Activated CD8-positive, alpha-beta memory T cell treated with anti-CD3 and anti-CD28 coated beads, Interleukin-2, amount 50 U/mL, for 1 hour (primary cell): Measurements from ENCODE around the gene ERP44.
"Not testable (repeated sequence)": the region's sequence is repeated elsewhere in the genome, so short reads cannot be mapped to it uniquely, and the experiment has no call there.

ENCODE experiments used
- DNase-seq: peaks from one replicate; pipeline ENCODE4 v3.0.0-alpha.2; 2020; ENCODE audit errors: extremely low read depth

ERP44 gene

DNA sequence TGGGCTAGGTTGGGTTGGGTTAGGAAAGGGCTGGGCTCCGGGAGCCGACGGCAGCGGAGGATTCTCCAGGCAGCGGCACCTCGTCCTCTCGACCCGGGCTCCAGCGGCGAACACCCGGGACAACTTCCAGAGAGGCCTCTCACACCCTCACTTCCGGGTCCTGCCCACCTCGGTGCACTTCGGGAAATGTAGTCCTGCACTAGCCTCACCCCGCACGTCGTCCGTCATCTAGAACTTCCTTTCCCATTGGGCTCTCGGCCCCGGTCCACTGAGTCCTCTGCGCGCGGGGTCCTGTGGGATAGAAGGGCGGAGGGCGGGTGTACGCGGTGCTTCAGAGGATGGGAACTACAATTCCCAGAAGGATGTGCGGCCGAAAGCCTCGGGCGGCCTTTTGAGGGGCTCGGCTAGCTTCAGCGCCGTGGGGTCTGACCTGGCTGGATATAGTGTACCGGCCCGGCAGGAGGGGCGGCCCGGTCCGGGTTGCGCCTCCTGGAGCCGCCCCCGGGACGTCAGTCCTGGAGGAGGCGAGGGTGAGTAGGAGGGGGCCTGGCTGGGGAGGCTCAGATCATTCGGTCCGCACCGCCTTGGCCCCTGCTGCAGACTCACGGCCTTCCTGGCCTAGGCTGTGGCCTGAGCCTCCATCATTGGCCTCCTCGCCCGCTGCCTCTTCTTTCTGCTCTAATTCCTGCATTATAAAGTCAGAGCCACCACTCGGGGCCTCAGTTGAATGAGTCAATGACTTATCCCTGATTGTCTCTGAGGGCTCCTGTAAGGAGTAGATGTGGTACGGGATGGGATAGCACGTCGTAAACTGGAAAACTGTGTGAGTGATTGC is at the start of gene ERP44, which contains the start of gene INVS:
ERP44 (minus strand) TSS at position 114 of the 835 bp plus-strand sequence. CDS start 160 bp downstream, outside the sequence.
INVS (plus strand) TSS at position 357 of the 835 bp plus-strand sequence. CDS start 5,279 bp downstream, outside the sequence.
- peak; percentile 95 for DNase-seq

DNA sequence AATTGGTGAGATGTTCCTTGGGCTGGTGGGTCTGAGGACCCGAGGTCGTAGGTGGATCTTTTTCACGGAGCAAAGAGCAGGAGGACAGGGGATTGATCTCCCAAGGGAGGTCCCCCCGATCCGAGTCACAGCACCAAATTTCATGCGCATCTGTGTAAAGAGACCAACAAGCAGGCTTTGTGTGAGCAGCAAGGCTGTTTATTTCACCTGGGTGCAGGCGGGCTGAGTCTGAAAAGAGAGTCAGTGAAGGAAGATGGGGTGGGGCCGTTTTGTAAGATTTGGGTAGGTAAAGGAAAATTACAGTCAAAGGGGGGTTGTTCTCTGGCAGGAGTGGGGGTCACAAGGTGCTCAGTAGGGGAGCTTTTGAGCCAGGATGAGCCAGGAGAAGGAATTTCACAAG is 47.2 kb upstream of the ERP44 start:
- DNase-seq, result not testable (repeated sequence)

- not testable (repeated sequence) for DNase-seq
Observed at GRCh38 chr9:100145167-100145934, 46.6 kb upstream of the ERP44 start.

DNA sequence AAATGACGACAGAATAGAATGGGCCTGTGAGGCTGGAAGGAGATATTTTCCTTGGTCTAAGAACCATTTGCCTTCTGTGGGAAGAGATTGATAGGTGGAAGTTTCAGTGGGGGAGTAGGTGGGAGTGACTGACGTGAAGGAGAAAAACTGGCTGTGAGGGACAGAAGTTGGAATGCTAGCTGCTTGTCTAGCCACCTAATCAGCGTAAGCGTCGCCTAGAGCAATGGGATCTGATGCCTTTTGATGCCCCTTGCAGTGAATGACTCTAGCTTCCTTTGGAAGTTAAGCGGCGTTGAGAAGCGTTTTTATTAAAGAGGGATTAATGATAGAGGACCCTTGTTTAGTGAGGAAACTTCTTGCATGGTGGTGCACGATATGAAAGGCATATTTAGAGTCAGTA is 43.1 kb upstream of the ERP44 start:
- DNase-seq, result not testable (repeated sequence)

GRCh38 chr9:100140303-100140702 is 41.5 kb upstream of the ERP44 start:
- not testable (repeated sequence) for DNase-seq

DNA sequence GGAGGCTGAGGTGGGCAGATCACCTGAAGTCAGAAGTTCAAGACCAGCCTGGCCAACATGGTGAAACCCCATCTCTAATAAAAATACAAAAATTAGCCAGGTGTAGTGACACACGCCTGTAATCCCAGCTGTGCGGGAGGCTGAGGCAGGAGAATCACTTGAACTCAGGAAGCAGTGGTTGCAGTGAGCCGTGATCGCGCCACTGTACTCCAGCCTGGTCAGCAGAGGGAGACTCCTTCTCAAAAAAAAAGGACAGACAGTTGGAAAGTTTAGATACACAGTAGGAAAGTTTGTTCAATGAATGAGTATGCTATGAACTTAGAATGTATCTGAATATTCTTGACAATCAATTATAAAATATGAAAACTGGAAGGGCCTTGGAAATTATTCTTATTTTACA is 38.0 kb upstream of the ERP44 start:
- not testable (repeated sequence) for DNase-seq

DNA sequence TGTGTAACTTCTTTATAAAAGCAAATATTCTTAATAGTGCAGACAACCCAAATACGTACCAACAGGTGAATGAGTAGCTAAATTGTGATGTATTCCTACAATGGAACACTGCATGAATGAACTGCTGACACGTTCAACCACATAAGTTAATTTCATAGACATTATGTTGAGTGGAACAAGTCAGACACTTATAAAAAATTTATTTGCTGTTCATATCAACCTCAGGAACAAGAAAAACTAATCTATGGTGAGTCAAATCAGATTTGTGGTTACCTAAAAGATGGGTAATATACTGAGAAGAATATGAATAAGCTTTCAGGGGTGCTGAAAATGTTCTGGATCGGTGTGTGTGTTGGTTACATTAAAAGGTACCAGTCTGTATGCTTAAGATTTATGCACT is 35.9 kb upstream of the ERP44 start:
- DNase-seq, result no peak

- no peak for DNase-seq
Observed at GRCh38 chr9:100131875-100132430, 33.2 kb upstream of the ERP44 start.

DNA sequence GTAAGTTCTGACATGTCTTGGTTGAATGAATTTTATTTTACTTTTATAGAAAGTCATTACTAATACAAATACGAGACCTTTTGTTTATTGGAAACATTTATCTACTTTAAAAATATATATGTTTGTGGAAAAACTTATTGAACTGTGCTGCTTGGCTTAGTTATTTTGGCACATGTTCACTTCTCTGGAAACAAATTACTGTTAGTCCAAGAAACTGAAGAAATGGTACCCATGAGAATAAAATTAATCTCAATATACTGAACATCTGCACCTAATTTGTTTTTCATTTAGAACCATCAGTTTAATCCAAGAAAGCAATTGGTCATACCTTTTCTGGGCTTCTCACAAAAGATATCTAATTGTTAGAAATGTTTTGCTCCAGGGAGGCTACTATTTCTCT is 32.4 kb upstream of the ERP44 start:
- DNase-seq, result no peak

GRCh38 chr9:100129772-100130171 is 31.0 kb upstream of the ERP44 start:
- DNase-seq, result no peak

- no peak for DNase-seq
Observed at GRCh38 chr9:100126423-100126822, 27.6 kb upstream of the ERP44 start.

GRCh38 chr9:100125910-100126309 is 27.1 kb upstream of the ERP44 start:
- DNase-seq, result no peak

DNA sequence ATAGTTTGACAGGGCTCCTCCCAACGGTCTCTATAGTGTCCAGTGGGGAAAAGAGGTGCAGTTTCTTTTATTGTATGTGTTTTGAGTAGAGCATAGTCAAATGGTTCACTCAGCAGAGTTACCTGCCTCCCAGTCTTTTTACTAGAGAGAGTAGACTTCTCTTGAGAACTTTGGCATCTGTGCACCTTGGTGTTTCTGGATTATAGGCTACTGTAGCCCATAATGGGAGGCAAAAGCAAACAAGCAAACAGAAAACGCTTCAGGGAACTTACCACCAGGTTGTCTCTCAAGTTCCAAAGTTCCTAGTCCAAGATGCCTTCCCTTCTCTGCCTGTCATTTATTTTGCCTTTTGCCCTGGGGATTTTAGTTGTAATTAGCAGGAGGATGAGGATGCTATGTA is 26.4 kb upstream of the ERP44 start:
- no peak for DNase-seq

GRCh38 chr9:100120286-100120685 is 21.5 kb upstream of the ERP44 start:
- DNase-seq, result no peak

- DNase-seq, result no peak
Observed at GRCh38 chr9:100117316-100117715, 18.5 kb upstream of the ERP44 start.

GRCh38 chr9:100112677-100113336 is 14.0 kb upstream of the ERP44 start:
- DNase-seq, result no peak

GRCh38 chr9:100111235-100111634 is 12.4 kb upstream of the ERP44 start:
- no peak for DNase-seq

DNA sequence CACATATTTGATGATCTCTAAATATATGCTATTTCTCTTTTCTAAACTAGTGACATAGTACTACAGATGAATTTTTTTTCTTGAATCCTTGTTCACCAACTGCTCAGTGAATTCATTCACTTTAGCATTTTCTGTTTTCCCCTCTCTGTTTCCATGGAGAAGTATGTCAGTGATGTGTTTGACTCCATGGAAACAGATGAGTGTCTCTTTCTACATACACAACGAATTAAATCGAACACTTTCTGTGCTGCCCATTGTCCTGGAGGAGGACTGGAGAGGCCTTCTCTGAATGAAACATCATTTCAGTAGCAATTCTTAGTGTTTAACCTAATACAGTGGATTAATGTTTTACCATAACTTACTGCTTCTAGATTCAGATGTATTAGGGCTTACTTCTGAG is 9.8 kb upstream of the ERP44 start:
- DNase-seq, result no peak

DNA sequence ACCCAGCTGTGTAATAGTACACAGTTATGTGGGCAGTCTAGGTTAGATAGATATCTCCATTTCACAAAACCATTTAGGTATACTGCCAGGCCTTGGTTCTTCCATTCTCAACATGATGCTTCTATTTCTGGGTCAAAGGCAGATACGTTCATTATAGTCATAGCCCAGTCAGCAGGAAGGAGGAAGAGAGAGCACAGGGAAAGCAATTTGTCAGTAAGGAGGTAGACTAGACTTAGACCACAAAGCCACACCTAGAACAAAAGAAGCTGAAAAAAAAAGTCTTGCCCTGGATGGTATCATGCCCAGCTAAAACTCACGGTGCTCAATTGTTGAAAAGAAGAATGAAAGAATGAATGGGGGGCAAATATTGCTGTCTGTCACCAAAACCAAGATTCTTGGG is 7.8 kb upstream of the ERP44 start:
- no peak for DNase-seq

GRCh38 chr9:100105861-100106260 is 7.1 kb upstream of the ERP44 start:
- DNase-seq, result no peak

- DNase-seq, result no peak
Observed at GRCh38 chr9:100104314-100104713, 5.5 kb upstream of the ERP44 start.

- DNase-seq, result no peak
Observed at GRCh38 chr9:100101608-100102007, 2.8 kb upstream of the ERP44 start.
